ENCODE data around the gene TTLL5. TPM values are rescaled to one million over a fixed set of nuclear protein-coding genes. Genes with fewer than 3 reads are reported as not detected.

TTLL5 gene
- total RNA-seq, 1 experiment from 2014 or later: 34.7 TPM

DNA sequence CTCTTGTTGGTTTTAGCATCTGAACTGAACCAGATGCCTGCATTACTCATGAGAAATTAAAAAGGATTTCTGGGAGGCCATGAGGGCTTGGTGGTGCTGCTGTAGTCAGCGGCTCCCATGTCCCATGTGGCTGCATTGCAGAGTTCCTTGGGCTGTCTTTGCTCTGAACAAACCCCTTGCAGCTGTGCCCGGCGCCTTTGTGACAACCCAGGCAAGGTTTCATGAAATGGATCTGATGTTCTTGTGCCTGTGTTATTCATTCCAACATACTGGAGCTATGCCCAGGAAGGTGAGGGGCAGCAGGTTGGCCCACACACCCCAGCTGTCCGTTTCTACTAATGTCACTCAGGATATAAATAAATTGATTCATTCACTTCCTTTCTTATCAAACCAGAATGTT lies 280.0 kb downstream of the TTLL5 start:
- no peaks in the 10 kb centered on the region for H3K36me3 ChIP-seq (ENCODE audit: low read depth, low read length)
- no peak for ATAC-seq
- no peaks in the 10 kb centered on the region for H3K79me2 ChIP-seq (ENCODE audit: low read length)
- intact Hi-C loops (cut with micrococcal nuclease): no loop called here
- TF ChIP-seq CTCF (conservative IDR thresholded peaks at IDR 0.05; ENCODE audit: low read depth, low read length) (no peak), EZH2phosphoT487 (IDR thresholded peaks at IDR 0.05; ENCODE audit: borderline replicate concordance, low read length) (no peak), EZH2 (IDR thresholded peaks at IDR 0.05; ENCODE audit: low read length, unreplicated experiment) (no peak)
- no TSS peak for BruUV-seq (replicated peaks)
- H3F3A ChIP-seq (ENCODE audit: low read length, unreplicated experiment): no peaks in the 10 kb centered on the region
- ChIA-PET POLR2A (ENCODE audit: unreplicated experiment) (no interaction called here), CTCF (interaction anchor here (0.6 kb wide), 1 partner anchor 23 kb away, joined by 3 read pairs; no protein-coding TSS in a partner anchor)
- no peak overlapping the region for H3K4me2 ChIP-seq (ENCODE audit: low read length)
- H2AFZ ChIP-seq (ENCODE audit: low read length): no peak overlapping the region
- no peak overlapping the region for H3K4me3 ChIP-seq (ENCODE audit: low read length)
- peaks cover 8% of the 10 kb centered on the region for H3K4me1 ChIP-seq (ENCODE audit: insufficient read depth, low read length)
- no peak overlapping the region for H3K27ac ChIP-seq (ENCODE audit: low read length)
- no peaks in the 10 kb centered on the region for H4K20me1 ChIP-seq (ENCODE audit: low read length)
- H3K9me2 ChIP-seq (replicated peaks; ENCODE audit: low read length): no peaks in the 10 kb centered on the region
- no peaks in the 10 kb centered on the region for H3K27me3 ChIP-seq (ENCODE audit: low read length)
- DNase-seq: no peak
- no peaks in the 10 kb centered on the region for H3K9me3 ChIP-seq (ENCODE audit: low read length)
- no peak overlapping the region for H3K9ac ChIP-seq (ENCODE audit: low read length)

GRCh38 chr14:75944607-75945241 lies 283.7 kb downstream of the TTLL5 start:
- no peaks in the 10 kb centered on the region for H3F3A ChIP-seq (ENCODE audit: low read length, unreplicated experiment)
- no peak overlapping the region for H3K27ac ChIP-seq (ENCODE audit: low read length)
- no peaks in the 10 kb centered on the region for H3K36me3 ChIP-seq (ENCODE audit: low read depth, low read length)
- TF ChIP-seq CTCF (conservative IDR thresholded peaks at IDR 0.05; ENCODE audit: low read depth, low read length): no peak
- TF ChIP-seq EZH2 (IDR thresholded peaks at IDR 0.05; ENCODE audit: low read length, unreplicated experiment): no peak
- no peak for TF ChIP-seq EZH2phosphoT487 (IDR thresholded peaks at IDR 0.05; ENCODE audit: borderline replicate concordance, low read length)
- H3K4me3 ChIP-seq (ENCODE audit: low read length): no peak overlapping the region
- no peak overlapping the region for H3K4me2 ChIP-seq (ENCODE audit: low read length)
- no peaks in the 10 kb centered on the region for H4K20me1 ChIP-seq (ENCODE audit: low read length)
- POLR2A ChIA-PET (ENCODE audit: unreplicated experiment): interaction anchor here (0.5 kb wide), 1 partner anchor 207 kb away, joined by 4 read pairs; no protein-coding TSS in a partner anchor
- no peaks in the 10 kb centered on the region for H3K9me2 ChIP-seq (replicated peaks; ENCODE audit: low read length)
- H3K79me2 ChIP-seq (ENCODE audit: low read length): no peaks in the 10 kb centered on the region
- no peaks in the 10 kb centered on the region for H3K9me3 ChIP-seq (ENCODE audit: low read length)
- ATAC-seq (no peak), DNase-seq (no peak)
- no peak overlapping the region for H2AFZ ChIP-seq (ENCODE audit: low read length)
- H3K27me3 ChIP-seq (ENCODE audit: low read length): no peaks in the 10 kb centered on the region
- CTCF ChIA-PET: no interaction called here
- no TSS peak for BruUV-seq (replicated peaks)
- H3K9ac ChIP-seq (ENCODE audit: low read length): no peak overlapping the region
- H3K4me1 ChIP-seq (ENCODE audit: insufficient read depth, low read length): no peaks in the 10 kb centered on the region
- intact Hi-C loops (cut with micrococcal nuclease): no loop called here

DNA sequence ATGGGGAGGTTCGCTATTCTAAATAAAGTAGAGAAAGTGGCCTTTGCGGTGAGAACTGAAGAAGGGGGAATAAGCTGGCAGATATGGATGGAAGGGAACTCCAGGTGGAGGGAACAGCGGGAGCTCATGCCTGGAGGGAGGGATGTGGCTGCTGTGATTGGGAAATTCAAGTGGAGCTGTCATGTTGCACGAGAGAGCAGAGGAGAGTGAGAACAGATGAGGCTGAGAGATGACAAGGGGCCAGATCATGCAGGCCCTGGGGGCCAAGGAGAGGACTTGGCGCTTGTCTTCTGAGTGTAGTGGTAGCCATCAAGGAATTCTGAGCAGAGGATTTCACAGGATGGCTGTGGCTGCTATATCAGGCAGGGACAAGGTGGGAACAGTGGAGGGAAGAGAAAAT lies 285.7 kb downstream of the TTLL5 start:
- BruUV-seq (replicated peaks): no TSS peak

More for the DNA sequence above, 285.7 kb downstream of the TTLL5 start:
- POLR2A ChIA-PET (ENCODE audit: unreplicated experiment): no interaction called here
- Histone ChIP-seq H3K79me2 (ENCODE audit: low read length) (no peaks in the 10 kb centered on the region), H3K36me3 (ENCODE audit: low read depth, low read length) (no peaks in the 10 kb centered on the region), H4K20me1 (ENCODE audit: low read length) (no peaks in the 10 kb centered on the region), H3K4me3 (ENCODE audit: low read length) (no peak overlapping the region), H3F3A (ENCODE audit: low read length, unreplicated experiment) (no peaks in the 10 kb centered on the region), H3K4me2 (ENCODE audit: low read length) (no peak overlapping the region), H2AFZ (ENCODE audit: low read length) (no peak overlapping the region), H3K9me3 (ENCODE audit: low read length) (no peaks in the 10 kb centered on the region), H3K9ac (ENCODE audit: low read length) (no peak overlapping the region), H3K4me1 (ENCODE audit: insufficient read depth, low read length) (no peaks in the 10 kb centered on the region), H3K9me2 (replicated peaks; ENCODE audit: low read length) (no peaks in the 10 kb centered on the region), H3K27me3 (ENCODE audit: low read length) (no peaks in the 10 kb centered on the region), H3K27ac (ENCODE audit: low read length) (no peak overlapping the region)
- intact Hi-C loops (cut with micrococcal nuclease): no loop called here
- TF ChIP-seq CTCF (conservative IDR thresholded peaks at IDR 0.05; ENCODE audit: low read depth, low read length): no peak
- no peak for TF ChIP-seq EZH2 (IDR thresholded peaks at IDR 0.05; ENCODE audit: low read length, unreplicated experiment)
- no peak for TF ChIP-seq EZH2phosphoT487 (IDR thresholded peaks at IDR 0.05; ENCODE audit: borderline replicate concordance, low read length)
- CTCF ChIA-PET: no interaction called here
- DNase-seq (no peak), ATAC-seq (no peak)

All from PC-3 (cell line).